ENCODE data around the gene FKBP1B. TPM values are rescaled to one million over a fixed set of nuclear protein-coding genes. Genes with fewer than 3 reads are reported as not detected.

FKBP1B gene
- polyA plus RNA-seq, 2 of the 4 experiments (the other 2 are of a cell fraction) = 8.5 to 16.1 TPM

DNA sequence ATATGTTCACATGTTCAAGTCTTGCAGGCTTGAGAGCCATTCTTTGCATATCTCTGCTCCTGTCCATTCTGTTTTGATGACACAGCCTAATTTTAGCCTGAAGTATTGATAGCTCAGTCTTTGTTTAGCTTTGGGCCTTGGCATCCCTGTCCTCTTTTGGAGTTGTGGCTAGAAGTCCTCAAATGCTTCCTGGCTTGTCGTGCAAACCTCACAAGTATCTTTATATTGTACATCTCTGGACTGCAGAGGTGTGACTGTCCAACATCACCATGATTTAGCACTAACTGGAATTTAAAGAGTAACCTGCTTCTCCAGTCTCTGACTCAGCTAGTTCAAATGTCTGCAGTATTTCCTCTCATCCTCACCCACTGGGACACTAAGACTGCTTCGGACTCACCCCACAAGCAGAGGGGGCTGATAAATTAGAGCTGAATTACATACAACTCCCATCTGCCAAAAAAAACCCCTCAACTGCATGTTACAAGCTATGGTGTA is 61.9 kb downstream of the FKBP1B start:
- FAIRE-seq (no peak), DNase-seq (ENCODE audit: low read depth in 1 of 2, low spot score in 1 of 2) (peak; percentile 48 to 85), ATAC-seq (peak; percentile 91 to 93)
- ChIA-PET POLR2A (interaction anchor here (0.6 to 2.8 kb wide), 5 partner anchors 10 to 35 kb away, joined by 3 to 37 read pairs (median 4); partner anchors contain the start of genes PFN4, SF3B6 and TP53I3), CTCF (interaction anchor here (1.0 to 3.7 kb wide), 9 partner anchors 8 to 116 kb away, joined by 3 to 34 read pairs (median 6); partner anchors contain the start of genes FAM228B and TP53I3)
- Histone ChIP-seq H3K4me1 (peaks cover 34% of the 10 kb centered on the region), H3K9me3 (0 out of 3 replicates have a peak, but pooled peaks cover 6% of the 10 kb centered on the region), H3K27ac (peak overlapping the region; percentile 69 to 85), H3K4me2 (peak overlapping the region; percentile 53), H3K4me3 (no peak overlapping the region)
- TF ChIP-seq HOXB13 (CRISPR knock-in tag; IDR thresholded peaks at IDR 0.05; ENCODE audit: low read depth) (peak; percentile 44; the same call in 1 of the 2 replicates), MAFK (IDR thresholded peaks at IDR 0.05; ENCODE audit: partially characterized antibody) (peak; percentile 96), EP300 (IDR thresholded peaks at IDR 0.05) (peak in 1 of 2 experiments; percentile 27; a peak in 1 of 5 replicates), NFE2L2 (conservative IDR thresholded peaks at IDR 0.05; ENCODE audit: low read length) (peak; percentile 74), GATA3 (IDR thresholded peaks at IDR 0.05; ENCODE audit: borderline replicate concordance) (peak; percentile 25; the same call in 1 of the 2 replicates), KDM1A (IDR thresholded peaks at IDR 0.05; ENCODE audit: low read depth) (no peak), HOXA7 (CRISPR knock-in tag; IDR thresholded peaks at IDR 0.05) (peak; percentile 30; the same call in 1 of the 2 replicates), SREBF2 (IDR thresholded peaks at IDR 0.05) (no peak), RARB (CRISPR knock-in tag; IDR thresholded peaks at IDR 0.05) (no peak)
- TF ChIP-seq, protein P1, sequence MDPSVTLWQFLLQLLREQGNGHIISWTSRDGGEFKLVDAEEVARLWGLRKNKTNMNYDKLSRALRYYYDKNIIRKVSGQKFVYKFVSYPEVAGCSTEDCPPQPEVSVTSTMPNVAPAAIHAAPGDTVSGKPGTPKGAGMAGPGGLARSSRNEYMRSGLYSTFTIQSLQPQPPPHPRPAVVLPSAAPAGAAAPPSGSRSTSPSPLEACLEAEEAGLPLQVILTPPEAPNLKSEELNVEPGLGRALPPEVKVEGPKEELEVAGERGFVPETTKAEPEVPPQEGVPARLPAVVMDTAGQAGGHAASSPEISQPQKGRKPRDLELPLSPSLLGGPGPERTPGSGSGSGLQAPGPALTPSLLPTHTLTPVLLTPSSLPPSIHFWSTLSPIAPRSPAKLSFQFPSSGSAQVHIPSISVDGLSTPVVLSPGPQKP (IDR thresholded peaks at IDR 0.05; ENCODE audit: low read depth, low read length) = no peak
- TF ChIP-seq, protein P2, sequence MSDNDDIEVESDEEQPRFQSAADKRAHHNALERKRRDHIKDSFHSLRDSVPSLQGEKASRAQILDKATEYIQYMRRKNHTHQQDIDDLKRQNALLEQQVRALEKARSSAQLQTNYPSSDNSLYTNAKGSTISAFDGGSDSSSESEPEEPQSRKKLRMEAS (IDR thresholded peaks at IDR 0.05) = peak; percentile 38; the same call in 1 of the 2 replicates
- TF ChIP-seq, protein P3, sequence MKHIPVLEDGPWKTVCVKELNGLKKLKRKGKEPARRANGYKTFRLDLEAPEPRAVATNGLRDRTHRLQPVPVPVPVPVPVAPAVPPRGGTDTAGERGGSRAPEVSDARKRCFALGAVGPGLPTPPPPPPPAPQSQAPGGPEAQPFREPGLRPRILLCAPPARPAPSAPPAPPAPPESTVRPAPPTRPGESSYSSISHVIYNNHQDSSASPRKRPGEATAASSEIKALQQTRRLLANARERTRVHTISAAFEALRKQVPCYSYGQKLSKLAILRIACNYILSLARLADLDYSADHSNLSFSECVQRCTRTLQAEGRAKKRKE (CRISPR knock-in tag; IDR thresholded peaks at IDR 0.05; ENCODE audit: low read depth) = peak; percentile 18; the same call in 1 of the 2 replicates
- TF ChIP-seq, protein P4, sequence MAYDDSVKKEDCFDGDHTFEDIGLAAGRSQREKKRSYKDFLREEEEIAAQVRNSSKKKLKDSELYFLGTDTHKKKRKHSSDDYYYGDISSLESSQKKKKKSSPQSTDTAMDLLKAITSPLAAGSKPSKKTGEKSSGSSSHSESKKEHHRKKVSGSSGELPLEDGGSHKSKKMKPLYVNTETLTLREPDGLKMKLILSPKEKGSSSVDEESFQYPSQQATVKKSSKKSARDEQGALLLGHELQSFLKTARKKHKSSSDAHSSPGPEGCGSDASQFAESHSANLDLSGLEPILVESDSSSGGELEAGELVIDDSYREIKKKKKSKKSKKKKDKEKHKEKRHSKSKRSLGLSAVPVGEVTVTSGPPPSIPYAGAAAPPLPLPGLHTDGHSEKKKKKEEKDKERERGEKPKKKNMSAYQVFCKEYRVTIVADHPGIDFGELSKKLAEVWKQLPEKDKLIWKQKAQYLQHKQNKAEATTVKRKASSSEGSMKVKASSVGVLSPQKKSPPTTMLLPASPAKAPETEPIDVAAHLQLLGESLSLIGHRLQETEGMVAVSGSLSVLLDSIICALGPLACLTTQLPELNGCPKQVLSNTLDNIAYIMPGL (CRISPR knock-in tag; IDR thresholded peaks at IDR 0.05; ENCODE audit: borderline replicate concordance) = no peak
- TF ChIP-seq, protein P5, sequence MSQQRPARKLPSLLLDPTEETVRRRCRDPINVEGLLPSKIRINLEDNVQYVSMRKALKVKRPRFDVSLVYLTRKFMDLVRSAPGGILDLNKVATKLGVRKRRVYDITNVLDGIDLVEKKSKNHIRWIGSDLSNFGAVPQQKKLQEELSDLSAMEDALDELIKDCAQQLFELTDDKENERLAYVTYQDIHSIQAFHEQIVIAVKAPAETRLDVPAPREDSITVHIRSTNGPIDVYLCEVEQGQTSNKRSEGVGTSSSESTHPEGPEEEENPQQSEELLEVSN (IDR thresholded peaks at IDR 0.05; ENCODE audit: borderline replicate concordance, low read depth) = no peak; the same call in 1 of the 2 replicates
- 6% methylated on average over 2 of the region's 2 CpGs for WGBS (ENCODE audit: missing lambda C conversion rate)

Small RNA genes within 50 kb of the gene (small RNA-seq; reads per million reads assigned to genes)
- gene RNU6-370P = 0 reads per million in 6 experiments

Other genes with a start within 250 kb of the FKBP1B start
- gene ATAD2B, start 122.6 kb upstream of the FKBP1B start, polyA plus RNA-seq (2011; rRNA removed) = 8.7 and 13.1 TPM in 2 replicates
- gene ATAD2B, start 122.6 kb upstream of the FKBP1B start, polyA plus RNA-seq (2017; fragmentation: RNase III; extraction: RNeasy Plus Mini Kit Qiagen cat#74134 plus additional on column Dnase treatment) = 5.4 TPM in 3 replicates
- 18.3 and 25.4 TPM in 2 replicates for gene UBXN2A, start 109.3 kb upstream of the FKBP1B start, polyA plus RNA-seq (2011; rRNA removed)
- gene UBXN2A, start 109.3 kb upstream of the FKBP1B start, polyA plus RNA-seq (2017; fragmentation: RNase III; extraction: RNeasy Plus Mini Kit Qiagen cat#74134 plus additional on column Dnase treatment) = 13.7 to 15.6 TPM (median 15.5 TPM) in 3 replicates
- 0.09 and 0.15 TPM in 2 replicates for gene MFSD2B, start 39.7 kb upstream of the FKBP1B start, polyA plus RNA-seq (2011; rRNA removed)
- gene MFSD2B, start 39.7 kb upstream of the FKBP1B start, polyA plus RNA-seq (2017; fragmentation: RNase III; extraction: RNeasy Plus Mini Kit Qiagen cat#74134 plus additional on column Dnase treatment) = 0.17 to 0.36 TPM (median 0.25 TPM) in 3 replicates
- gene WDCP, start 2.4 kb upstream of the FKBP1B start, polyA plus RNA-seq (2011; rRNA removed) = 20.8 and 30.1 TPM in 2 replicates
- 12.1 to 12.9 TPM (median 12.7 TPM) in 3 replicates for gene WDCP, start 2.4 kb upstream of the FKBP1B start, polyA plus RNA-seq (2017; fragmentation: RNase III; extraction: RNeasy Plus Mini Kit Qiagen cat#74134 plus additional on column Dnase treatment)
- gene SF3B6, start 26.6 kb downstream of the FKBP1B start, polyA plus RNA-seq (2011; rRNA removed) = 296 and 315 TPM in 2 replicates
- gene SF3B6, start 26.6 kb downstream of the FKBP1B start, polyA plus RNA-seq (2017; fragmentation: RNase III; extraction: RNeasy Plus Mini Kit Qiagen cat#74134 plus additional on column Dnase treatment) = 244 to 276 TPM (median 260 TPM) in 3 replicates
- gene TP53I3, start 35.1 kb downstream of the FKBP1B start, polyA plus RNA-seq (2011; rRNA removed) = 93.7 and 99.1 TPM in 2 replicates
- 173 to 183 TPM (median 173 TPM) in 3 replicates for gene TP53I3, start 35.1 kb downstream of the FKBP1B start, polyA plus RNA-seq (2017; fragmentation: RNase III; extraction: RNeasy Plus Mini Kit Qiagen cat#74134 plus additional on column Dnase treatment)
- gene PFN4, start 73.6 kb downstream of the FKBP1B start, polyA plus RNA-seq (2011; rRNA removed) = 2.0 and 2.3 TPM in 2 replicates
- 1.2 to 1.6 TPM (median 1.6 TPM) in 3 replicates for gene PFN4, start 73.6 kb downstream of the FKBP1B start, polyA plus RNA-seq (2017; fragmentation: RNase III; extraction: RNeasy Plus Mini Kit Qiagen cat#74134 plus additional on column Dnase treatment)
- 7.6 and 8.2 TPM in 2 replicates for gene FAM228B, start 73.7 kb downstream of the FKBP1B start, polyA plus RNA-seq (2011; rRNA removed)
- 3.0 to 4.9 TPM (median 3.8 TPM) in 3 replicates for gene FAM228B, start 73.7 kb downstream of the FKBP1B start, polyA plus RNA-seq (2017; fragmentation: RNase III; extraction: RNeasy Plus Mini Kit Qiagen cat#74134 plus additional on column Dnase treatment)
- gene FAM228A, start 125.3 kb downstream of the FKBP1B start, polyA plus RNA-seq (2011; rRNA removed) = 0.13 TPM in 1 of 2 replicates, not detected in the other
- not detected in 3 replicates for gene FAM228A, start 125.3 kb downstream of the FKBP1B start, polyA plus RNA-seq (2017; fragmentation: RNase III; extraction: RNeasy Plus Mini Kit Qiagen cat#74134 plus additional on column Dnase treatment)

Measured in A549 (cell line).